CD4-positive, alpha-beta T cell treated with Interleukin-2 at 100 ng/mL for 4 hours (primary cell): ENCODE data around the gene CALD1.

Experiments
- DNase-seq: peaks from one replicate; pipeline ENCODE4 v3.0.0-alpha.2; 2020; ENCODE audit warnings: low spot score

CALD1 gene

GRCh38 chr7:134896073-134896472 lies 116.6 kb downstream of the CALD1 start:
- no peak for DNase-seq

- no peak for DNase-seq
Measured at GRCh38 chr7:134897936-134898335, 118.5 kb downstream of the CALD1 start.

DNA sequence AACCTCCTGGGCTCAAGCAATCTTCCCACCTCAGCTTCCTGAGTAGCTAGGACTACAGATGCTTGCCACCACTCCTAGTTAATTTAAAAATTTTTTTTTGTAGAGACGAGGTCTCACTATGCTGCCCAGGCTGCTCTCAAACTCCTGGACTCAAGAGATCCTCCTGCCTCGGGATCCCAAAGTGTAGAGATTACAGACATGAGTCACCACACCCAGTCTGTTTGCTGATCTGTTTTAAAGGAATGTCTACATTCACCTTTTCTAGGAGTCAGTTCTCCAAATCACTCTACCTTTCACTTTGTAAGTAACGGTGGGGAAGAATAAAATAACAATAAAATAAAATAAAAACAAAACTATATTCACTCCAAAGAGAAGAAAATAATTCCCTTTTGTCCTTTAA lies 120.3 kb downstream of the CALD1 start:
- no peak for DNase-seq

- no peak for DNase-seq
Measured at GRCh38 chr7:134900166-134900982, 120.9 kb downstream of the CALD1 start.

- DNase-seq: no peak
Measured at GRCh38 chr7:134901389-134902020, 122.1 kb downstream of the CALD1 start.

- no peak for DNase-seq
Measured at GRCh38 chr7:134902058-134902457, 122.6 kb downstream of the CALD1 start.

DNA sequence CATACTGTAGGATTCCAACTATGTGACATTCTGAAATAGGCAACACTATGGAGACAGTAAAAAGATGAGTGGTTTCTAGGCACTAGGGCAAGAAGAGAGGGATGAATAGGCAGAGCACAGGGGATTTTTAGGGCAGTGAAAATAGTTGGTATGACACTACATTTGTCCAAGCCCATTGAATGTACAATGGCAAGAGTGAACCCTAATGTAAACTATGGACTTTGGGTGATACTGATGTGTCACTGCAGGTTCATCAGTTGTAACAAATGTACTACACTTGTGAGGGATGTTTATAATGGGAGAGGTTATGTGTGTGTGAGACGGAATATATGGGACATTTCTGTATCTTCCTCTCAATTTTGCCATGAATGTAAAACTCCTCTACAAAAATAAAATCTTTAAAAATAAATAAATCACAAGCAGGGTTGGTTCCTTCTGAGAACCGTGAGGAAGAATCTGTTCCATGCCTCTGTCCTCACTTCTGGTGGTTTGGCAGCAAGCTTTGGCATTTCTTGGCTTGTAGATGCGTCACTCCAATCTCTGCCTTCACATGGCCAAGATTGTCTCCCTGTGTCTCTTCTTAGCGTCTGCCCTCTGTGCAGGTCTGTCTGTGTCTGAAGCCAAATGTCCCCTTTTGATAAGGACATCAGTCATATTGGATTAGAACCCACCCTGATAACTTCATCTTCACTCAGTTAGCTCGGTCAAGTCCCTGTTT lies 123.8 kb downstream of the CALD1 start:
- DNase-seq: no peak

- no peak for DNase-seq
Measured at GRCh38 chr7:134905375-134905774, 125.9 kb downstream of the CALD1 start.

GRCh38 chr7:134907000-134907399 lies 127.6 kb downstream of the CALD1 start:
- no peak for DNase-seq

DNA sequence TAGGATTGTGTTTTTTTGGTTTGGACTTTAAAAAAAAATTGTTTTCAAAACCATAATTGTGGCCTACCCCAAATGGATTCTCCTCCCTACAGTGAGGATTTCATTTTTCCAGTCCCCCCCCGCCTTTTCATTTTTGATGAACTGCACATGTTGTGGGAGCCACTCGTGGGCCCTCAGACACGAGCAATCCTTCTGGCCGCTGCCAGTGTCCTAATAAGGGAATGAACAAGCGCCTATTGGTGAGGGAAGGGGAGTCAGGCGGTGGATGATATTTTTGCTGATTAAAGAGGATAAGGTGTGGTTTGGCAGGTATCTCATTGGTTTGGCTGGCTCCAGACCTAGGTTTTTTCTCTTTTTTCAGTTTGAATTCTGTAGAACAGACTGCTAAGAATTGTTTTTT lies 128.2 kb downstream of the CALD1 start:
- no peak for DNase-seq

DNA sequence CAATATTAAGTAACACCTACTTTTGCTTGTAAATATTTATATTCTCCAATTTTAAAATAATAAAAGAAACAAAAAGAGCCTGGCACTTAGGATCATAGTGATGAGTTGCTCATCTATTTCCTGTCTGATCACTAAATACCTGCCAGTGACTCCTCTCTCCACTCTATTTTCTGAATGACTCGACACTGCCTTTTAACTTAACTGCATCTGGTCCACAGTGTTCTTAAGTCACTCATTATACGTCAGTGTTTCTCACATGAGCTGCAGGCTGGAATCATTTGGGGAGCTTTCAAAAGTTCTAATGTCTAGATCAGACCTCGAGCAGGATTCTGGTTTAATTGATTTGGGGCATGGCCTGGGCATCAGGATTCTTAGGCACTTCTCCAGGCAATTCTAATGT lies 128.9 kb downstream of the CALD1 start:
- DNase-seq: no peak

DNA sequence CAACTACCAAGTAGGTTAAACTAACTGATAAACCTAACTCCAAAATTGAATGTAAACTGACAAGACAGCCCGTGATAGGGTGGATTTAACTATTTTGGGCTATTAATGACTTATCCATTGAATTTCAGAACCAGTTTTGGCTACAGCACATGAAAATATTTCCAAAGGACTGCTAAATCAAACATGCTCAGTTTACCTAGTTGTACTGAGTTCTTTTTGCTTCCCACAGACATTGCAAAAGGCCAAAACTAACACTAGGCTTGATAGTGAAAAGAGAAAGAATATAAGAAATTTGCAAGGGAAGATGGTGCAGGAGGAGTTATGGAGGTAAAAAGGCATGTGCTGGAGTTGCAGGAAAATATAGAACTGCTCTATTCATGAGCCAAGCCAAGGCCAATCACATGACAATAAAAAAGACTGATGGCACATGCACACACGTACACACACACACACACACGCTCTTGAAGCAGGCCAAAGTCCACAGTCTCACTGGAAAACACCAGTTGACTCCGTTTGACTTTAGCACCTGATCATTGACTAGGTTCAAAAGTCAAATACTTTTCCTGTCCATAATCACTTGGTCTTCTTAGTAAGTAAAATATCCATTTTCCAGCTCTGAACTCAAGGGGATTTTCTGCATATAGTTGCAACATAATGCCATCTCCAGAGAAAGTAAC lies 130.9 kb downstream of the CALD1 start:
- no peak for DNase-seq

DNA sequence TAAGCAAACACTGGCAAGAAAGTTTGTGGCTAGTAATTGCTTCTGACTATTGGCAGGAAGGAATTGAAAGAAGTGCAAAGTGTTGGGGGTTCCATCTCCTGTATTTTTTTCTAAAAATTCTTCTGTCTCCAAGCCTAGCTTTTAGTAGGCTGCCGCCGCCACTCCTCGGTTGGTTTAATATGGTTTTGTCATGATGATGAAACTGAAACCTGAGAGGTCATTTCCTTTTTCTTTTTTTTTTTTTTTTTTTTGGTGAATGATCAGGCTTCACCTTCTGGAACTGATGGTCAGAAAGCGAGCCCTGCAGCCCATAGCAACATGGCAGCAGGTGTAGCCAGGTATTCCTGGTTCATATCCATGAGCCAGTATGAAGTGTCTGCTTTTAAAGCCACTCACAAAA lies 131.5 kb downstream of the CALD1 start:
- no peak for DNase-seq

DNA sequence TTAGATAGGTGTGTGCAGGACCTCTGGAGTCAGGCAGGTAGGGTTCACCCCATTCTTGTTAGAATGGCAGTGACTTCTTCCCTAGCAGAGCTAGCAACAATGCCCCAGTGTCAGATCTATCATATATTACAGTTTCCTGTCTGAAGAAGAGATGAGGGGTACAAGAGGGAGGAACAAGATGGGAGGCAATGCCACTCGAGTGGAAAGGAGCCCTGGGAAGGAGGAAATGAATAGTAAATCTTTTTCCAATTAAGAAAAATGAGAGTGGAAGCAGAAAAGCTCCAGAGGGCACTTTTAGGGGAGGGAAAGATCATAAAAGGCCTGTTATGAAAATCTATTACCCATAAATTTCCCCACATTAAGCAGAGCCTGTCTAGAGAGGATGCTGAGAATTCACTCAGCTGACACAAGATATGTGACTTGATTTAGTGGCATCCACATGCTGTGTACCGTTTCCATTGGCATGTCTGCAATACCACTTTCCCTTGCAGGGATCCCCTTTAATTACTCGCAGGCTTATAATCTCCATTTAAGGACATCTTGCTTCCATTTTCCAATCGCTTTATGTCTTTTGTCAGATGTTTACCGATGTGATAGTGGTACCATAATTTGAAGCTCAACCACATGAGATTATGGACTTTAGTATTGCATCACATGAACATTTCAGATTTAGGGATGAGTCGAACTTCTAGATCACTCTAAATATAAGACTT lies 136.9 kb downstream of the CALD1 start:
- DNase-seq: no peak

GRCh38 chr7:134919240-134919641 lies 139.8 kb downstream of the CALD1 start:
- DNase-seq: no peak

GRCh38 chr7:134920026-134920753 lies 140.8 kb downstream of the CALD1 start:
- DNase-seq: no peak

- no peak for DNase-seq
Measured at GRCh38 chr7:134922720-134923704, 143.6 kb downstream of the CALD1 start.

- no peak for DNase-seq
Measured at GRCh38 chr7:134925766-134926165, 146.3 kb downstream of the CALD1 start.

DNA sequence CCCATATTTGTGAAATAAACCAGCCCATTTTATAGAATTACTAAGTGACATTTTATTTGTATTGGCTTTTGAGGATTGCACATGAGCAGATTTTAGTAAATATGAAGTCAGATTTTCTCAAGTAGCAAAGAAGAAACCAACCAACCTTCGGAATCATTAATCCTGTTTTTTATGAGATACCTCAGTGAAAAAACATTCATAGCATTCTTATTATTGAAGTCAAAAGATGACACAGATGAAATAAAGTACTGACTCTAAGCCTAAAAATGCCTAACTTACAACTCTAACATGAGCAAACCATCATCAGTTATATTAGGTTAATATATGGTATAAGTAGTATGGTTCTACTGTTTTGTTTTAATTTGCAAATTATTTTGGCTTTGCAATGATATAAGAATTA lies 147.0 kb downstream of the CALD1 start:
- no peak for DNase-seq

GRCh38 chr7:134927076-134927475 lies 147.6 kb downstream of the CALD1 start:
- DNase-seq: no peak
